Cortex of kidney (tissue), 1 donor: Measurements from ENCODE around the gene PDE4B.

Experiments
- DNase-seq: peaks from one replicate; lab custom pipeline; 2025; lab: John Stamatoyannopoulos, UW

PDE4B gene

GRCh38 chr1:66286307-66286706 is 493.6 kb downstream of the PDE4B start:
- no peak for DNase-seq

GRCh38 chr1:66288048-66288447 is 495.4 kb downstream of the PDE4B start:
- no peak for DNase-seq

- DNase-seq = no peak
Measured at GRCh38 chr1:66290761-66291530, 498.3 kb downstream of the PDE4B start.

- DNase-seq = no peak
Measured at GRCh38 chr1:66291531-66291864, 498.8 kb downstream of the PDE4B start.

- no peak for DNase-seq
Measured at GRCh38 chr1:66292305-66292704, 499.6 kb downstream of the PDE4B start.

GRCh38 chr1:66292944-66293343 is 500.2 kb downstream of the PDE4B start:
- DNase-seq = no peak

- no peak for DNase-seq
Measured at GRCh38 chr1:66294707-66295370, 502.1 kb downstream of the PDE4B start.

GRCh38 chr1:66295803-66296202 is 503.1 kb downstream of the PDE4B start:
- DNase-seq = no peak

- no peak for DNase-seq
Measured at GRCh38 chr1:66296370-66296769, 503.7 kb downstream of the PDE4B start.

- no peak for DNase-seq
Measured at GRCh38 chr1:66296951-66297350, 504.3 kb downstream of the PDE4B start.

GRCh38 chr1:66298464-66298863 is 505.8 kb downstream of the PDE4B start:
- no peak for DNase-seq

- no peak for DNase-seq
Measured at GRCh38 chr1:66300280-66300971, 507.7 kb downstream of the PDE4B start.

GRCh38 chr1:66300972-66301451 is 508.3 kb downstream of the PDE4B start:
- DNase-seq = no peak

- no peak for DNase-seq
Measured at GRCh38 chr1:66302184-66302742, 509.6 kb downstream of the PDE4B start.

- no peak for DNase-seq
Measured at GRCh38 chr1:66302815-66303214, 510.1 kb downstream of the PDE4B start.

- DNase-seq = no peak
Measured at GRCh38 chr1:66303646-66304045, 511.0 kb downstream of the PDE4B start.

GRCh38 chr1:66304128-66304527 is 511.4 kb downstream of the PDE4B start:
- DNase-seq = no peak

GRCh38 chr1:66305927-66306326 is 513.2 kb downstream of the PDE4B start:
- no peak for DNase-seq

- DNase-seq = no peak
Measured at GRCh38 chr1:66309006-66309741, 516.5 kb downstream of the PDE4B start.

- DNase-seq = no peak
Measured at GRCh38 chr1:66311092-66311491, 518.4 kb downstream of the PDE4B start.

- DNase-seq = no peak
Measured at GRCh38 chr1:66311628-66312027, 518.9 kb downstream of the PDE4B start.
